Stimulated activated naive CD4-positive, alpha-beta T cell (primary cell): ENCODE results near the gene MGAT5B.

Experiments
- DNase-seq, 6 experiments: peaks; one replicate each; lab custom pipeline; 2025; lab: John Stamatoyannopoulos, UW

MGAT5B gene

DNA sequence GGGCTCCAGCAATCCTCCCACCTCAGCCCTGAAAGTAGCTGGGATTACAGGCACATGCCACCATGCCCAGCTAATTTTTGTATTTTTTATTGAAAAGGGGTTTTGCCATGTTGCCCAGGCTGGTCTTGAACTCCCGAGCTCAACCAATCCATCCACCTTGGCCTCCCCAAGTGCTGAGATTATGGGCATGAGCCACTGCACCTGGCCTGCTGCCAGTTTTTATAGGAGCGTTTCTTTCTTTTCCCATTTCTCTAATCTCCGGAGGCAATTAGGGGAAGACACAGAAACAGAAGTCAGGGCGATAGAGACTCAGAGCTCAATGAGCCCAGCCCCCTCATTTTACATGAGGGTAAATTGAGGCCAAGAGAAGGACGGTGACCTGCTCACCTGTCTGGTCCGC is 10.4 kb downstream of the MGAT5B start:
- no peak for DNase-seq

DNA sequence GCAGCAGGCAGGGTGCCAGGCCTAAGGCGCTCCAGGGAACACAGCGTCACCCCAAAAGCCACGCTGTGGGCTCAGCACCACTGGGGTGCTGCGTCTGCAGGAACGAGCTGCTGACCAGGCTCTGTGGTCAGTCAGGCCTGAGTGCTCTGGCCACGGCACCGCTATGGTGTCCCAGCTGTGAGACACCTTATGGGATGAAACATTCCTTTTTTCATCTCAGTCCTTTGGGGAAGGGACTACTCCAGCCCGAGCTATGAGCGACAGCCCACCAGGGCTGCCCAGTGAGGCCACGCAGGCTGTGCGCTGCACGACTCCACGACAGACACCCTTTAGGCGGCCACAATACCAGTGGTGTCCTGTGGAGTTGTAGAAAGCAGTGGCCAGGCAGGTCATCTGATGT is 11.1 kb downstream of the MGAT5B start:
- DNase-seq, result no peak

DNA sequence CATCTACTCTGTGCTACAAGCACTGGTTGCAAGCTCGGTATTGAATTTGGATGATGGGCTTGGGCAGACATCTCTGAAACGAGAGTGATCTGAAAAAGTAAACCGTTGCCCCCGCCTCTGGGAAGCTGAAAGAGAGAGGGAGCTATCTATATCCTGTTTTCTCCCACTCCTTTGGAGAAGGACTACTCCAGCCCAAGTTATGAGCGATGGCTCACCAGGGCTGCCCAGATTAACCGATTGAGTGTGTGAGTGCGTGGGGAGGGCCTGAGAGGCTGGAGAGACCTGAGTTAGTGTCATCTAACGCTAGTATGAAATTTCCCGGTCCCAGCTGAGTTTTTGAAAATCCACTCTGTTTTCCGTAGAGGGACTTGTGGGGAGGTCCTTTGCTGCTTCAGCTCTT is 11.5 kb downstream of the MGAT5B start:
- no peak for DNase-seq

DNA sequence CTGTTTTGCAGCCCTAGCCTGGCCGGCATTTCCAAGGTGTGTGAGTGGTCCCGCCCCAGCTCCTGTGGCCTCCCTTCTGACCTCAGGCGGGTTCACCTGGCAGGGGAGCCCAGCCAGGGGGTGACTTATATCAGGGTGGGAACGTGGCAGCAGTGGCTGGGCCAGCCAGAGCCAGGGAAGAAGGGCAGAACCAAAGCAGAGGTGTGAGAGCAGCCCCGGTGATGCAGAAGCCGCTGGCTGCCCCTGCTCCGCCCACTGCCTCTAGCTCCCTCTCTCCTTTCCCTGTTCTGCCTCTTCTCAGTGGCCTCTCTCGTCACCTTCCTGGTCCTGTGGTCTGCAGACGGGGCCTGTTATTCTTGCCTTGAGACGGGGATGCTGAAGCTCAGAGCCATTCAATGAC is 12.1 kb downstream of the MGAT5B start:
- DNase-seq, result no peak

DNA sequence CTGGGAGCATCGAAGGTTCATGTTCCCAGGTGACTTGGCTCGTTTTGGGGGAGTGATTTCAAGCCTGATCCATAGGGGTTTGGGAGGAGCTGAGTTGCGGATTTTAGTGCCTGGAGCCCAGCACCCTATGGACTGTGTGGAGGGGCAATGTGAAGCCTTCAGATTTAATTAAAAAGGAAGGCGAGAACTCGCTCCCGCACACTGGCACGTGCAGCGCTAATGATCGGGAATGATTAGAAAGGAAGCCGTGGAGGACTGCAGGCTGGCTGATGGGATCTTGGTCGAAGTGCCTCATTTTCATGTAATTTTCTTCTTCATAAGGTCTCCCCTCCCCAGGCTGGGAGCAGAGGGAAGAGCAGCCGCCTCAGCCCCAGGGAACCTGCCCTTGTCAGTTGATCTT is 12.8 kb downstream of the MGAT5B start:
- no peak for DNase-seq

DNA sequence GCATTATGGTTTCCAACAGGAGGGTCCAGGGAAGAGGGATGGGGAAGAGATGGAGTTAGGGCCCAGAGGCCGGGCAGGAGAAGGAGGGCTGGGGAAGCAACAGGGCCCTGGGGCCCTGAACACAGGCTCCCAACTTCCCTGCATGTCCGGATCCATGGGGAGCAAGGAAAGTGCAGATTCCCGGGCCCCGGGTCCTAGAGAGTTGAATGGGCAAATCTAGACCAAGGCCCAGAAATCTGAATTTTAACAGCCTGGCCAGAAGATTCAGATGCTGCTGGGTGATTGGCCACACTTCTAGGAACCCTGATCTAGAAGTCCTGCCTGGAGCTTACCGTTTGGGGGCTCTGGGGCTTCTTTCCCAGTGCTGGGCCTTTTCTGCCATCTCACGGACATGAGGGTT is 13.2 kb downstream of the MGAT5B start:
- DNase-seq, result no peak

DNA sequence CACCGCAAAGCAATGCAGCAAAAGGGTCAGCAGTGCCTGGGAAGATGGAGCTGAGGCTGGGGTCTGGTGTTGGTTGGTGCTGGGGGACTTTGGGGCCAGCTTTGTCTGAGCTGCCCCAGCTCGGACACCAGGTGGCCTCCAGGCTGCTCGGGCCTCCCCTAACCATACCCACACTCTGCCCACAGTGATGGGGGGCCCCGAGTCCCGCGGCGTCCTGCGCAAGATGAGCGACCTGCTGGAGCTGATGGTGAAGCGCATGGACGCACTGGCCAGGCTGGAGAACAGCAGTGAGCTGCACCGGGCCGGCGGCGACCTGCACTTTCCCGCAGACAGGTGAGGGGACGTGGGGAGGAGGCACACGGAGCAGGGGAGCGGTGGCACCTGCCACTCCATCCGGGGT is 13.8 kb downstream of the MGAT5B start:
- no peak for DNase-seq

DNA sequence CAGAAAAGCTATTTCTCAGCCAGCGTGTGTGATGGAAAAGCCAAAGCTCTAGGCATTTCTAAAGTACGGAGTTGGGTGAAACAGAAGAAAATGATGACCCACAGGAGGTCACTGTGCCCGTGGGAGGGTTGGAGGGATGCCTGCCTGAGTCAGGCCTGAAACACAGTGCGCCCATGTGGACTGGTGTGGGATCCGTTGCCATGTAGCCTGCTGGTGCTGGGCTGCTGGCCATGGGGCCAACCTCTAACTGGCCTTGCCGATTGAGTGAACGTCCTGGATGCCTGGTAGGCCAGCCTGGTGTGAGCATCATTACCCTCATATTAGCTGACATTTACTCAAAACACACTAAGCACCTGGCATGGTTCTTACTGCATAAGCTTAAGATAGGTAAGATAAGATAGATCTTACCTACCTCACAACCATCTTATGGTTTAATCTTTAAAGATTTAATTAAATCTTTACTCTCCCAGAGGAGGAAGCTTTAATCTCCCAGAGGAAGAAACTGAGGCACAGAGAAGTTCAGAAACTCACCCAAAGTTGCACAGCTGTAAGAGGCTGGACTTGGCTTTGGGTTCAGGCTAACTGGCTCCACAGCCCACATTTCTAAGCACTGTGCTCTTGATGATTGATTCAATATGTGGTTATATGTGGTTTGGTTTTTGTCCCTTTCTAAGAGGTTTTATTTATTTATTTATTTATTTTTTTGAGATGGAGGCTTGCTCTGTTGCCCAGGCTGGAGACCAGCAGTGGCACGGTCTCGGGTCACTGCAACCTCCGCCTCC is 15.7 kb downstream of the MGAT5B start:
- DNase-seq, result no peak

DNA sequence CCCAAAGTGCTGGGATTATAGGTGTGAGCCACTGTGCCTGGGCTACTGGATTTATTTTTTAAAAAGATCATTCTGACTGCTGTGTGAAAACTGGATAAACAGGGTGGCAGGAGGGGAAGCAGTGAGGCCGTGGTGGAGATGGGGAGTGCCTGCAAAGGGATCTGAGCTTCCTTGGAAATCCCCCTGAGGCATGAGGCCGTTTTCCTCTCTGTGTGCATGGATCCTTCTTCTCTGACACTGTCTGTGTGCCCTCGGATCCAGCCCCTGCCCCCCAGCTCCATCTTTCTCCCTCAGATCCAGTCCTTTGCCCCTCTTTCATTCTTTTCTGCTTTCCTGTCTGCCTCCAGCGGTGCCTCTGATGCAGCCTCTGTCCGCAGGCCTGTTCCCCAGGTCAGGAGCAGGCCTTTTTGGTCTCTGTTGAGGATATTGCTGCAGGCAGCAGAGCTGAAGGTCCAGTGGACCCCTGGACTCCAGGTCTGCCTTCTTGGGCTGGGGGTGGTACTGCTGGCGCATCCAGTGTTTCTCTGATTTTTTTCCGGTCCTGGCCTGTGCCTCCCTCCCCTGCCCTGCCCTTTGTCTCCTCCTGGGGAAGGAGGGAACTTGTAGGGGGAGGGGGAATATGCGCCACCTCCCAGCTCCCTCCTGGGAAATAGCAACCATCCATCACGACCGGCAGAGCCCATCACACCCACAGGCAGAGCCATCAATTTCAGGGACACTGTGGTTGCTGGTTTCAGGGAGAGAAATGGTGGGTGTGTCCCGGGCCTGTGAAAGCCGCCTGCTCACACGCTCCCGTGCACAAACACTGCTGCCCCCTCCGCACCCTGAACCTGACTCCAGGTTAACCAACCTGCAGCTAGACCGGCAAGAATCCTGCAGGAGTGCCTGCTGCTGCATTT is 17.0 kb downstream of the MGAT5B start:
- no peak for DNase-seq

DNA sequence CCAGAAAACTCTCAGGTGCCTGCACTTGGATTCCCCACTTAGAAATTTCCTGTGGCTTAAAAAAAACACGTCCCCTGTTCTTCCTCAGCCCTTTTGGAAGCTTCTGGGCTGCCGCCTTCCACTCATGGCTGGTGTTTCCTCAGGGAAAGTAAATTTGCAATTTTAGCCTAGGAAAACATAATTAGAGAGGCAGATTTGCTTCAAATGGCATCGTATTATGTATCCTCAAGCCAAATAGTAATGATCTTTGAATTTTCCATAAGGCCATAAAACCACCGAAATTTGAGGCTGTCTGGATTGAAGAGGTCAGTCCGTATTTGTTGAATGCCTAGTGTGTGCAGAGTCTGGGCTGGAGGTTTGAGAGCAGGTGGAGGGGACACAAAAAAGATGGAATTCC is 17.7 kb downstream of the MGAT5B start:
- DNase-seq, result no peak

DNA sequence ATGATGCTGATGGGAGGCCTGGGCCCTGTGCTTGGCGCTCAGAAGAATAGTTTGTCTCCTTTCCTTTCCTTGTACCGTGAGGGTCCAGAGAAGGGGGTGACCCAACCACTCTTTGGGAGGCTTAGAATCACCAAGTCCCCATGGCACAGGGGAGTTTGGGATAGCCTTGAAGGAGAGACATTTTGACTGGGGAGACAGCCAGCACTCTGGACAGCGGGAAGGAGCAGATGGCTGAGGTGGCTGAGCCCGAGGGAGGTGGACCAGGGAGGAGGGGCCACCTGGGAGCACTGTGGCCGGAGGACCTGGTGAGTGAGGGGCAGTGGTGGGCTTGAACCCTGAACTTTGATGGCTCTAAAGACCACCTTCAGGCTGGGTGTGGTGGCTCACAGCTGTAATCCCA is 18.2 kb downstream of the MGAT5B start:
- no peak for DNase-seq

DNA sequence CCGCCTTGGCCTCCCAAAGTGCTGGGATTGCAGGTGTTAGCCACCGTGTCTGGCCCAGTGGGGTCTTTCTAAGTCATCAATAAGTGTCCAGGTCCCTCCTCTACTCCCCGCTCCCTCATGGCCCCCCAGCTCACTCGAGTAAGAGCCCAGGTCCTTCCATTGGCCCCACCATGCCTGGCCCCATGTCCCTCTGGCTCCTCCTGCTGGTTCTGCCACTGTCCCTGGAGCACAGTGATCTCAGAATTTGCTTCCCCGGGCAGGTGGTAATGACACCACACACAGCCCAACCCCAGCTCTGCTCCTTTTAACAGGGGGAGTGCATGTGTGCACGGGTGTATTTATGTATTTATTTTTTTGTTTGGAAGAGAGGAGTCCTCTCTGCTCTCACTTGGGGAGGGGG is 19.6 kb downstream of the MGAT5B start:
- DNase-seq, result no peak

DNA sequence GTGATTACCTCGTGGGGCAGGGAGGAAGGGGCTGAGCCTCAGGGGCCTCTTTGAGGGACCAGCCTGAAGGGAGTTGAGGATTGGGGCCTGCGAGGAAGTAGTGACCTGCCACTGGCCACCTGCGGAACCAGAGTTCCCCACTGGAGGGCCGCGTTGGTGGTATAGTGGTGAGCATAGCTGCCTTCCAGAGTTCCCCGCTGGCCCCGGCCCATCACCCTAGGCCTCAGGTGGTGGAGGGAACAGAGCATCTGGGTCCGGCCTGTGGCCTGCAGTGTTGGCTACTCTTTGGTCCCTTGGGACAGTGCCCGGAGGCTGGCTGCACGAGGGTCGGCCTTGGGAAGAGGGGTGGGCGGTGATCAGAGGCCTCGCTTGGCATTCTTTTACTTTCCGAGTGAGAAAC is 20.5 kb downstream of the MGAT5B start:
- DNase-seq, result no peak

DNA sequence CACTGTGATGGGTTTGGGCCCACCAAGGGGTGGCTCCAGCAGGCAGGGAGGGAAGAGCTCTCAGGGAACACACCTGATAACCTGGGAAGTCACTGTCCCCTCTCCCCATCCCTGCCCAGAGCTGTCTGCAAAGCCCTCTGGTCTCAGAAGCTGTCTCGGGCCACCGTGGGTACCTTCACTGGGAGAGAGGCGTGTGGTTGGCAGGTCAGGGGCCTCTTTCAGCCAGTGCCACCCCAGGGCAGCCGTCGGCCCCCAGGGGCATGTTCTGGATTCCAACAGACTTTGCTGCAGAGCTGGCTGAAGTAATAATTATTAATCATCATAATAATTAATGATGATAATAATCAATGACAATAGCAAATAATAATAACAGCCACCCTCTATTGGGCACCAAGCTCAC is 21.1 kb downstream of the MGAT5B start:
- no peak for DNase-seq

DNA sequence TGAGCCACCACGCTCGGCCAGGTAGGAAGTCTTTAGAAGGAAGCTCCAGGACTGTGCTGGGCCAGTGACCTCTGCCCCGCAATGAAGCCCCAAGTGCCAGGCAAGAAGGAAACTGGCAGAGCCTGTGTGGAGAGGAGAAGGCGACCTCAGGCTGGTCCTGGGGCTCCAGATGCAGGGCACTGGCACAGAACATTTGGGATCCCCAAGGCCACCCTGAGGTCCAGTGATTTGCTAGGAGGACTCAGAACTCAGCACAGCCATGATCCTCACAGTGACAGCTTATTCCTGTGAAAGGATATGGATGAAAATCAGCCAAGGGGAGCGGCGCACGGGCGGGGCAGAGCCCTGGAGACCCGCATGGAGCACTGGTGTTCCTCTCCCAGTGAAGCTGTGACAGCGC is 24.1 kb downstream of the MGAT5B start:
- no peak for DNase-seq

DNA sequence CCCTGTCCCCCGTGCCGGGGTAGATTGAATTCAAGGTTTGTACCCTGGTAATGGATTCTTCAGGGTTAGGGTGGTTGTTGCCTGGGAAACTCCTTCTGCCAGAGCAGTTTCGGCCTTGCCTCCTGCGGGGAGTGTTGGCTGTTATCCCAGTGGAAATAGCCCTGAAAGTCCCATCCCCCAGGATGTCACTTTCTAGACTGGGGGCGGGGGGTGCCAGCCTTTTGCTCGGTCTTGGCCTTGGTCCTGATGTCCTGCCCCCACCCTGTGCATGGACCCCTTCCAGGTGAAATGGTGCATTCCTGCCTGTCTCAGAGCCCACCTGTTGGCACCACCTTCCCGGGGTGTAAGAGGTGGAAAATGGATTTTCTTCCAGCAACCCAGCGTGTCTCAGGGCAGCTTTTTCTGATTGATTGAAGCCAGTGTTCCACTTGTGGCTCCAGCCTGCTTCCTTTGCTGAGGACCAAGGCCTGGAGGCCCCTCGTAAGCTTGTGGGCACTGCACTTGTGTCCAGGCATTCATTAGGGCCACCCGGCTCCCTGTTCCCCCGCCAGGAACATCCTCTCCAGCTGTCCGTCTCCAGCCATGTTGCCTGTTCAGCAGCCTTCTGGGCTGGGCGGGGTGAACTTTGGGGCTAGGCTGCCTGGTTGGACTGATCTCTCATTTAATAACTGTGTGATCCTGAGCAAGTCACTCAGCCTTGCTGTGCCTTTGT is 25.6 kb downstream of the MGAT5B start:
- DNase-seq, result no peak

DNA sequence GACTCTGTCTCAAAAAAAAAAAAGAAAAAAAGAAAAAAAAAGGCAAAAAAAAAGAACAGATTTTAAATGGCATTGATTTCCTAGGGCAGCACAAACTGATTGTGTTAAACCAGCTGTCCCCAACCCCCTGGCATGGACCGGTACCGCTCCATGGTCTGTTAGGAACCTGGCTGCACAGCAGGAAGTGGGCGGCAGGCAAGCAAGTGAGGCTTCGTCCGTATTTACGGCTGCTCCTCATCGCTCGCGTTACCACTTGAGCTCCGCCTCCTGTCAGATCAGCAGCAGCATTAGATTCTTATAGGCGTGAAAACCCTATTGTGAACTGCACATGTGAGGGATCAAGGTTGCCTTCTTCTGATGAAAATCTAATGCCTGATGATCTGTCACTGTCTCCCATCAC is 26.6 kb downstream of the MGAT5B start:
- no peak for DNase-seq

DNA sequence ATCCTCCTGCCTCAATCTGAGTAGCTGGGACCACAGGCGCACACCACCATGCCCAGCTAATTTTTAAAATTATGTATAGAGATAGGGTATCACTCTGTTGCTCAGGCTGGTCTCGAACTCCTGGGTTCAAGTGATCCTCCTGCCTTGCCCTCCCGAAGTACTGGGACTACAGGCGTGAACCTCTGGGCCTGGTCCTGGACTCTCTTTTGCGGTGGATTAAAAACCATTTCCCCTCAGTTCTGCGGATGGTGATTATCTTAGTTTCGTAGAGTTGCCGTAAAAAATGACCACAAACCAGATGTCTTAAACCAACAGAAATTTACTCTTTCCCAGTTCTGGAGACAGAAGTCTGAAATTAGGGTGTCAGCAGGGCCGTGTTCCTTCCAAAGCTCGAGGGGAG is 28.8 kb downstream of the MGAT5B start:
- DNase-seq, result no peak

DNA sequence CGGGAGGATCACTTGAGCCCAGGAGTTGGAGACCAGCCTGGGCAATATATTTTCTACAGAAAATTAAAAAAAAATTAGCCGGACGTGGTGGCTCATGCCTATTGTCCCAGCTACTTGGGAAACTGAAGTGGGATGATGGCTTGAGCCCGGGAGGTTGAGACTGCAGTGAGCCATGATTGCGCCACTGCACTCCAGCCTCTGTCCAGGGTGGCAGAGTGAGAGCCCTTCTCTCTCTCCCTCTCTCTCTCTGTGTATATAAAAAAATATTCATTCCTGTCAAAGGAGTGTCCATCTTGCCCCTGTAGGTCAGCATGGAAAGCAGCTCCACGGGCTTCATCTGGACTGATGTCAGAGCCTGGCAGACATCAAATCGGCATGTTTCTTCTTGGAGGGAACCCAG is 31.2 kb downstream of the MGAT5B start:
- no peak for DNase-seq

DNA sequence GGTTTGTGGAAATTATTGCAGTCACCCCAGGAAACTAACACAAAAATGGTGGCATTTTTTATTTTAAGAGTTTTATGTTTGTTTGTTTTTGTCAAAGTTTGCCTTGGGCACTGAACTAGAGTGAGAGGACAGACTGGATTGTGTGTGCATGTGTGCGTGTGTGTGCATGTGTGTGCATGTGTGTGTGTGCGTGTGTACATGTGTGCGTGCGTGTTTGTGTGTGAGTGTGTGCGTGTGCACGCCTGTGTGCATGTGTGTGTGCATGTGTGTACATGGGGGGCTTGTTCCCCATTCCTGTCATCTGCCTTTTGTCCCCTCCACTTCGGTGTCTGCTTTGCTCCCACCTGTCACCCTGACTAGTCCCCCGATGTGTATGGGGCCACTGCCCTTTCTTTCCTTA is 32.5 kb downstream of the MGAT5B start:
- DNase-seq, result no peak

DNA sequence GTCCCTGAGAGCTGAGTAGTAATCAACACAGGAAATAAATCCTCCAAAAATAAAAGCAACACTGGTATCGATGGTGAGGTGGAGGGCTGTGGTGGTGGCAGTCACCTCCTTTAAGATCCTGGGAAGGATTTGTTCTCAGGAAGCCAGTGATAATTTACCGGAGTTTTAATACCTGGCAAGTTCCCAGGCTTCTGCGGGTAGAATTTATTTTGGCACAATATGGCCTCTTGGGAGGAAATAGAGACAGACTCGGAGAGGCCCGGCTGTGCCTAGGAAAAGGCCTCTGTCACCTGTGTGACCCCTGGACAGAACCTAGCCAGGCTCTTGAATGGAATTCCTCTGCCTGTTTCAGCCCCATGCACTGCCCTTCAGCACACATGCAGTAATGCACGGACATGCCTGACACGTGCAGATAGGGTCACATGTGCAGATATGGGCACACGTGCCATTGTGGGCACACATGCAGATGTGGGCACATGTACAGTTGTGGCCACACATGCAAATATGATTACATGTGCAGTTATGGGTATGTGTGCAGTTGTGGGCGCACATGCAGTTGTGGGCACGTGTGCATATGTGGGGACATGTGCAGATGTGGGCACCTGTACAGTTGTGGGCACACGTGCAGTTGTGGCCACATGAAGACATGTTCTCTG is 33.5 kb downstream of the MGAT5B start:
- DNase-seq, result no peak

DNA sequence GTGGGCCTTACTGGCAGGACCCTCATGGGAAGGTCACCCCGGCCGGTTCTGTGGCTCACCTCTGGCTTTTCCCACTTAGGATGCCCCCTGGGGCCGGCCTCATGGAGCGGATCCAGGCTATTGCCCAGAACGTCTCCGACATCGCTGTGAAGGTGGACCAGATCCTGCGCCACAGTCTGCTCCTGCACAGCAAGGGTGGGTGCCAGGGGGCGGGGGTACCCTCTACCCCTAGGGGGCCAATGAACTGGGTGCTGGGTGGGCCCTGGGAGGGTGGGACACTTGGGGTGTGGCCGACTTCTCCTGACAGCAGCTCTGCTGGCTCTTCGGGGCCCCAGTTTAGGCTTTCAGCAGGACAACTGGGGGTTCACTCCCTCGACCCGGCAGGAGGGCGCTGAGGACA is 34.3 kb downstream of the MGAT5B start:
- no peak for DNase-seq
